A673 (cell line): ENCODE data around the gene HM13. TPM values are rescaled to one million over a fixed set of nuclear protein-coding genes. Genes with fewer than 3 reads are reported as not detected.
"Not testable (repeated sequence)": the region's sequence is repeated elsewhere in the genome, so short reads cannot be mapped to it uniquely, and the experiment has no call there.

Experiments
- BruUV-seq: library from RNA; stranded (reverse); fragments of 400-500 nt; replicated peaks from 2 replicates; lab custom pipeline; 2021; lab: Mats Ljungman, UMichigan
- CTCF ChIA-PET: fragments of 300-600 bp; sonication (Branson Sonifier 250); formaldehyde crosslinking; loops from one replicate; lab custom pipeline; 2022; ENCODE audit warnings: antibody characterized with exemption; lab: Charles Lee
- POLR2A ChIA-PET: fragments of 300-600 bp; sonication (Branson Sonifier 250); formaldehyde crosslinking; loops from one replicate; lab custom pipeline; 2022; ENCODE audit warnings: antibody characterized with exemption; ENCODE audit not compliant: low non-redundant PET; lab: Charles Lee
- DNase-seq: peaks from one replicate; pipeline ENCODE4 v3.0.0-alpha.2; 2015; ENCODE audit warnings: low spot score
- H3K27ac ChIP-seq: fragments of 200-600 bp; sonication (generic); 2 replicates; pipeline ENCODE4 v1.5.1; 2016; ENCODE audit warnings: mixed run types, low read depth, mild to moderate bottlenecking, mixed read lengths, antibody characterized with exemption, low read length; ENCODE audit not compliant: poor library complexity, severe bottlenecking
- H3K27me3 ChIP-seq: fragments of 200-600 bp; sonication (generic); replicated peaks from 2 replicates; pipeline ENCODE4 v1.6.1; 2017; ENCODE audit warnings: mixed run types, low read depth, mild to moderate bottlenecking, mixed read lengths, antibody characterized with exemption, low read length; ENCODE audit not compliant: insufficient read depth, poor library complexity
- H3K36me3 ChIP-seq: fragments of 200-600 bp; sonication (generic); 2 replicates; pipeline ENCODE4 v1.6.1; 2016; ENCODE audit warnings: mixed run types, mild to moderate bottlenecking, mixed read lengths, antibody characterized with exemption, low read length; ENCODE audit not compliant: insufficient read depth, poor library complexity, severe bottlenecking
- H3K4me1 ChIP-seq: fragments of 200-600 bp; sonication (generic); 2 replicates; pipeline ENCODE4 v1.6.1; 2017; ENCODE audit warnings: mixed run types, mild to moderate bottlenecking, mixed read lengths, antibody characterized with exemption, low read length; ENCODE audit not compliant: insufficient read depth, poor library complexity, severe bottlenecking
- H3K4me3 ChIP-seq: fragments of 200-600 bp; sonication (generic); 2 replicates; pipeline ENCODE4 v1.5.1; 2016; ENCODE audit warnings: low read depth, mixed run types, mild to moderate bottlenecking, mixed read lengths, low read length; ENCODE audit not compliant: poor library complexity, severe bottlenecking
- H3K9me3 ChIP-seq: fragments of 200-600 bp; sonication (generic); 2 replicates; pipeline ENCODE4 v1.6.1; 2016; ENCODE audit warnings: mixed run types, low read depth, mild to moderate bottlenecking, mixed read lengths, antibody characterized with exemption, low read length; ENCODE audit not compliant: poor library complexity, severe bottlenecking
- CTCF ChIP-seq: fragments of 300-800, 200-600 bp; sonication (generic); conservative IDR thresholded peaks from 2 replicates; pipeline ENCODE4 v1.5.1; 2017; ENCODE audit warnings: low read depth, mild to moderate bottlenecking, antibody characterized with exemption, low read length, moderate library complexity, mixed read lengths
- EZH2 ChIP-seq: fragments of 200-600 bp; sonication (generic); IDR thresholded peaks from 2 replicates; pipeline ENCODE4 v1.6.1; 2017; ENCODE audit warnings: borderline replicate concordance, low read depth, mild to moderate bottlenecking, mixed read lengths, antibody characterized with exemption, low read length; ENCODE audit not compliant: poor library complexity, severe bottlenecking
- intact Hi-C: fragments of 100-400 bp; cut with micrococcal nuclease; formaldehyde crosslinking; loops from one replicate; pipeline ENCODE4 v1.10.0; 2022; ENCODE audit not compliant: unreplicated experiment
- total RNA-seq: library from RNA; stranded (reverse); gene quantifications from 2 replicates; pipeline ENCODE4 v1.2.3, GENCODE V29; 2021

The HM13 gene
- total RNA-seq, 1 experiment from 2014 or later: 196 TPM

- H3K4me1 ChIP-seq, H3K27me3 ChIP-seq, H3K9me3 ChIP-seq, H3K36me3 ChIP-seq, POLR2A ChIA-PET, BruUV-seq, H3K4me3 ChIP-seq, H3K27ac ChIP-seq: not testable (repeated sequence)
- intact Hi-C loops: loop anchor here (1.0 kb wide), 2 partner anchors 43 to 190 kb away; no protein-coding TSS in a partner anchor
- CTCF ChIA-PET: interaction anchor here (0.6 to 1.6 kb wide), 12 partner anchors 8 to 122 kb away, joined by 3 to 29 read pairs (median 4); partner anchors contain the start of gene HM13
- DNase-seq: peak; percentile 85
- TF ChIP-seq CTCF: peak; percentile 88
Measured at GRCh38 chr20:31502884-31503673, 11.2 kb upstream of the HM13 start.

- ChIA-PET POLR2A (no interaction called here), CTCF (no interaction called here)
- BruUV-seq: no TSS peak
- no peak for TF ChIP-seq CTCF
- no peak for DNase-seq
- Histone ChIP-seq H3K4me3 (no peak overlapping the region), H3K4me1 (no peaks in the 10 kb centered on the region), H3K9me3 (no peaks in the 10 kb centered on the region), H3K36me3 (no peaks in the 10 kb centered on the region), H3K27me3 (no peaks in the 10 kb centered on the region), H3K27ac (no peak overlapping the region)
- intact Hi-C loops: no loop called here
Measured at GRCh38 chr20:31505903-31506302, 8.3 kb upstream of the HM13 start.

- no peak overlapping the region for H3K27ac ChIP-seq
- TF ChIP-seq EZH2 (no peak), CTCF (no peak)
- DNase-seq: no peak
- no peaks in the 10 kb centered on the region for H3K4me1 ChIP-seq
- ChIA-PET POLR2A (no interaction called here), CTCF (no interaction called here)
- no TSS peak for BruUV-seq
- H3K36me3 ChIP-seq: no peaks in the 10 kb centered on the region
- no peak overlapping the region for H3K4me3 ChIP-seq
- H3K27me3 ChIP-seq: no peaks in the 10 kb centered on the region
- no peaks in the 10 kb centered on the region for H3K9me3 ChIP-seq
- intact Hi-C loops: no loop called here
Measured at GRCh38 chr20:31508517-31509244, 5.6 kb upstream of the HM13 start.
